GM19452 (cell line): ENCODE data around the gene ITSN2.
"Not testable (repeated sequence)": the region's sequence is repeated elsewhere in the genome, so short reads cannot be mapped to it uniquely, and the experiment has no call there.

ENCODE experiments used
- ATAC-seq: cut with Tn5 transposase; IDR thresholded peaks from one replicate; pipeline ENCODE4 v1.9.1; 2021; ENCODE audit not compliant: unreplicated experiment

The ITSN2 gene

DNA sequence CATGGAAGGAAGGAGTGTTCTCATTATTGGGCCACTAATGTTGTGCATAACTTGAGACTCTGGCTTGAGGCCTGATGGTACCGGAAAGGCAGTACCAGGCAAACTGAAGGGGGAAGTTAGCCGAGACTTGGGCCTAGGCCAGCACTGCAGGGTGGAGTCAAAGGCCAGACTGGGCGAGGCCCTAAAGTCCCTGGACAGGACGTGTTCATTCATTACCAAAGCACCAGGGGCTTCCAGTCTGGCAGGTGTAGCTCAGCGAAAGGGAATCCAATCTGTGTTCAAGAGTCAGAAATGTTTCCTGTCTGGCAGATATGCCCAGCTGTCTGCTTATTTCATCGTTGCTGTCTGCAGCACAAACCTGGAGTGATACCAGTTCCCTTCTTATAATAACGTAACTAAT is 4.7 kb upstream of the ITSN2 start:
- no peak for ATAC-seq

DNA sequence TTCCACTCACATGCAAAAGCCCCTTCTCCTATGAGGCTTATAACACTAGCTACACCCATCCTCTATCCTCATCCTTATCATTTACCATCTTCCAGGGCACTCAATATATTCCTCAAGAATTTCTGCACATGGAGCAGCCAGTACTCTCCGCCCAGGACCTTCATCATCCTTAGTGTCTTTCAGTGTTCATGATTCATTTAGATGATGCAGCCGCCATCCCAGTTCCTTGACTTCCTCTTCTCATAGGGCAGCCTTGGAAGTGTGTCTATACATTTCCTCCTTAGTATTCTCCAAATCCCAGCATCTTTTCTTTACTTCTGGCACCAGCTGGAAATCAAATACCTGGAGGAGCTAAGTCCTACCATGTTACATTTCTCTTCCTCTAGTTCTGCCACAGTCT is 3.0 kb upstream of the ITSN2 start:
- ATAC-seq, result no peak

DNA sequence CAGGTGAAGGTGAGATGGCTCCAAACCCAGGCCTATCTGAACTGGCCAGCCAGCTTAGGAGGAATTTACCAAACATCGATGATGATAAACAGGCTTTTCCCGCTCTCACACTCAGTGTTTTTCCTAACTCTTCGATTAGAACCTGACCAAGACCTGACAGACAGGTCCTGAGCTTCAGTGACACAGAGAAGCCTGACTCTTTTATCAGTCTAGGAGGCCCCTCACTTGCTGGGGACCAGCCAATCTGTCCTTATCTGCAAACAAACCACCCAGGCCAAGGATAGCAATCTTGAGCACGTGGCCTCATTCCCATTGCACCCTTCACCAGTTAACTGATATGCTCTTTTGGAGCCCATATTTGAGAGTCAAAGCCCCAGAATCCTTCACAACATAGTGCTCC is 1.9 kb upstream of the ITSN2 start:
- no peak for ATAC-seq

GRCh38 chr2:24360963-24361330 is 611 bp upstream of the ITSN2 start:
- ATAC-seq, result no peak

DNA sequence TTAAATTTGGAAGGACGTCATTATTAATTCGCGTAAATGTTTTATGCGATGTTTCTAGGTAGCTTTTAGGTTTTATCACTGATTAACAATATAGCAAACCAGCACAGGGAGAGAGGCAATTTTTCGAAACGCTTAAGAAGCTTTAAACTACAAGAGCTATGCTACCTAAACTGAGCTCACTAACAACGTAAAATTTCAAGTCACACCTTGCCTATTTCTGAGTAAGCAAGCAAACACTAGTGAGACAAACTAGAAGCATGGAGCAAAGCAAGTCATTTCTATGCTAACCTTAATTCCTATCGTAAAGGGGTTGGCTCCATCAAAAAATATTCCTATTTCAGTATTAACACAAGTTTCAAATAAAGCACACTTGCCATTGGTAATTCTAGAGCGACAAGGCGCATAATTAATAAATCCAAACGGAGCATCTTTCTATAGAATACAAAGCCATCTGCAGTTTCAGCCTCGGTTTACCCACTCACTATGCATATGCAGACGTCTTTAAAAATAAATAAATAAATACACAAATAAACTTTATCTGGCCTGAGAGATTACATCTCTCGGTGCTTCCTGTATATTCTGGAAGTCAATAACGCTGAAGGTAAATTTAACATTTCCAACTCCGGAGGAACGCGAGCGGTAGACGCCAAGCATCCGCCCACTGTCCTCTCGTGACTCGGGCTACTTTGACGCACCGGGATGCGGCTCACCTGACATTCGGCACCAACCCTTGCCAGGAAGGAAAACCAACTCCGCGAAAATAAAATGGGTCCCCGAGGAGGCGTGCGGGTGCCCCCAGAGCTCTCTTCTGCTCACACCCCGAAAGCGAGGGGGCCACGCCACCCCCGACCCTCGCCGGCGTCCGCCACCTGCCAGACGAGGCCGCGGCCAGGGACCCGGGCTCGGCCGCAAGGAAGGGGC is 947 bp downstream of the ITSN2 start:
- ATAC-seq, result peak; percentile 5

GRCh38 chr2:24357767-24358166 is 2.6 kb downstream of the ITSN2 start:
- ATAC-seq, result not testable (repeated sequence)

- not testable (repeated sequence) for ATAC-seq
These were observed 3.2 kb downstream of the ITSN2 start for GRCh38 chr2:24357115-24357514.

DNA sequence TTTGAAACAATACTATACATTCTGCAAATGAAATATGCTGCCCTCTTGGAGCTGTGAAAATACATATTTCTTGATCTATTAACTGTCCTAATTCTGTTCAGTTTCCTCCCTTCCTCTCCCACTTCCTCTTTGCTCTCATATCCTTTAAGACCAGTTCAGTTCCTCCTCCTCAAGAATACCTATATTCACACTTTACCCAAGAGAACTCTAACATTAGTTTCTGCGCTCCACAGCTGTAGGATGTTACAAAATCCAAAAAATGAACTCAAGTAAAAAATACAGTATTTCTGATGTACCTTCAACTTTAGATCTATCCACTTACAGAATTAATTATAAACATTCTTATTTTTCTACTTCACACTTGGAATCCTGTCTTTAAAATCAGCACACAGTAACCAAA is 5.4 kb downstream of the ITSN2 start:
- ATAC-seq, result no peak

- ATAC-seq, result no peak
These were observed 5.9 kb downstream of the ITSN2 start for GRCh38 chr2:24354395-24354794.

DNA sequence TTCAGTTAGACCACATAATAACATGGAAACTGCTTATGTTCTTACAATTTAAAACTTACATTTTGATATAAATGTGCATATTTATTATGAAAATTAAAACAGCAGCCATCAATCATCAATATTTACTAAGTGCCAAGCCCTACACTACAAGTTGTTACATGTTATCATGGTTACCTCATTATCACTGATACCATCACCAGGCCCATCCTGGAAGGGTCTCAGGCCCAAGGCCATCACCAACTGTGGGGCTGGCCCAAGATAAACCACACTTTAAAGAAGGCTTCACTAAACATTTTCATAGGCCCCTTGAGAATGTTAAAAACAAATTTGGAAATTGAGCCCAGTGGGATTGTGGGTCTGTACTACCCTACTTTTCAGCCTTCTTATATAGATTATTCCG is 6.4 kb downstream of the ITSN2 start:
- no peak for ATAC-seq

- no peak for ATAC-seq
These were observed 7.0 kb downstream of the ITSN2 start for GRCh38 chr2:24353364-24353763.

GRCh38 chr2:24352664-24353063 is 7.7 kb downstream of the ITSN2 start:
- no peak for ATAC-seq

DNA sequence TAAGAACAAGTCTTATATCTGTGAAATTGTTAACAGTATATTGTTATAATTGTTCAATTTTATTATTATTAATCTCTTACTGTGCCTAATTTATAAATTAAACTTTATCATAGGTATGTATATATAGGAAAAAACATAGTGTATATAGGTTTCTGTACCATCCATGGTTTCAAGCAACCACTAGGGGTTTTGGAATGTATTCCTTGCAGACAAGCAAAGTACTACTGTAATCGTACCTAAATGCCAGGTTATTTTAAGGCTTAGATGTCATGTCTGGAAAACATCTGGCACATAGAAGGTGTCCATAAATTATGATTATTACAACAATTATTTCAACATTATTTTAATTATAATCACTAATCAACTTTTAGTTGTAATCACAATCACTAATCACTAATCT is 8.4 kb downstream of the ITSN2 start:
- ATAC-seq, result no peak

GRCh38 chr2:24351627-24351938 is 8.8 kb downstream of the ITSN2 start:
- no peak for ATAC-seq

DNA sequence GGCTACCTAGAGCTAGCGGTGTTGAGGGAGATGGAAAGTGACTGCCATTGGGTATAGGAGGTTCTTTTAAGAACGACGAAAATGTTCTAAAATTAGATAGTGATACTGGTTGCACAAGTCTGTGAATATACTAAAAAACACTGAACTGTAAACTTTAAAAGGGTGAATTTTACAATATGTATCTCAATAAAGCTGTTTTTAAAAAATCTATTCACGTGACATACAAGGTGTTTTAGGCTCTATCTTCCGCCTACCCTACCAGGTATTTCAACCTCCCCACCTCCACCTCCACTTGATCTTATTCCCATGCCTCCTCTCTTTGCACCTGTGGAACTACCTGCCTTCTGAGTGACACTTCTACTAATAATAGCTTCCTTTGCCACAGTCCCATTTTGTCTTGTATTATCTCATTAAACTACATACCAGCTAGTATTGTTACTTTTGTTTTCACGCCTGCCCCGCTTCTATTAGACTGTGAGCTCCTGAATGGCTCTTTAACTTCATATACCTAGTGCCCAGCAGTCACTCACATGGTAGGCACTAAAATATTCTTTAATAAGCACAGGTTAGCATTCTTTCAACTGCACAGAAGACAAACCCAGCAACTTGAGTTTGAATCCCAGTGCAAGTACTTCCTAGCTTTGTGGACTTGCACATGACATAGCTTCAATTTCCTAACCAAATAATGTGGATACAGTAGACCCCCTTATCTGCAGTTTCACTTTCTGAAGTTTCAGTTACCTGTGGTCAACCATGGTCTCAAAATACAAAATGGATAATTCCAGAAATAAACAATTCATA is 9.3 kb downstream of the ITSN2 start:
- no peak for ATAC-seq

GRCh38 chr2:24349097-24349496 is 11.2 kb downstream of the ITSN2 start:
- no peak for ATAC-seq

DNA sequence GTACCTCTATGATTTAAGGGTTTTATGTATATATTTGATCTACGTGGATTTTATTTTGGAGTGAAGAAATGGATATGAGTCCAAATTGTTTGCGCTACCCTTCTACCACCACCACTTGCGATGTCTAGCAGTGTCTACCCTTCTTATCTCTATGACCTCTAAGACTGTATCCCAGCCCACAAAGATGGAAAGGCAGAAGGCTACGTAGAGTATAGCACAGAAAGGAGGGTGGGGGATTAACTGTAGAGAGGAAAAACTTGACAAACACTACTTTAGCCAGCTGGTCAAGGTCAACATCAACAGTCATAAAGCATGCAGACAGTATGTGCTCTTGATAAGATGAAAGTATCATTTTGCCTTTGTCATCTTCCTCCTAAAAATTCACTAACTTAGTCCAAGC is 14.4 kb downstream of the ITSN2 start:
- no peak for ATAC-seq

GRCh38 chr2:24343225-24343882 is 17.0 kb downstream of the ITSN2 start:
- ATAC-seq, result peak; percentile 68

- ATAC-seq, result no peak
These were observed 18.0 kb downstream of the ITSN2 start for GRCh38 chr2:24342110-24342910.

- ATAC-seq, result no peak
These were observed 20.5 kb downstream of the ITSN2 start for GRCh38 chr2:24339856-24340262.

DNA sequence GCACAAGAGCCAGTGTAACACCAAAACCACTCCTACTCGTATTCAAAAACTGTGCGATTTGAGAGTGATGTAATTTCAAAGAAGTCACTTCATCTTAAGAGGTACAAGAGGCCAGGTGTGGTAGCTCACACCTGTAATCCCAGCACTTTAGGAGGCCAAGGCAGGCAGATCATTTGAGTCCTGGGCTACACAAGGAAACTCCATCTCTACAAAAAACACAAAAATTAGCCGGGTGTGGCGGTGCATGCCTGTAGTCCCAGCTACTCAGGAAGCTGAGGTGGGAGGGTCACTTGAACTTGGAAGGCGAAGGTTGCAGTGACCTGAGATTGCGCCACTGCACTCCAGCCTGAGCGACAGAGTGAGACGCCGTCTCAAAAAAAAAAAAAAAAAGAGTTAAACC is 21.2 kb downstream of the ITSN2 start:
- ATAC-seq, result not testable (repeated sequence)
